Activated naive CD4-positive, alpha-beta T cell treated with anti-CD3 and anti-CD28 coated beads, Interleukin-2, amount 10 ng/mL, durations not matched to agents 7 days and 5 days (primary cell): ENCODE data around the gene CXCR3.

Experiments
- CTCF ChIA-PET: fragments of 350-600 bp; sonication (Branson Sonifier 250); formaldehyde crosslinking; loops from one replicate; lab custom pipeline; 2021; ENCODE audit warnings: antibody characterized with exemption; lab: Charles Lee
- DNase-seq: peaks from one replicate; pipeline ENCODE4 v3.0.0-alpha.2; 2020
- H3K27ac Mint-ChIP-seq: one replicate; pipeline ENCODE4 v1.8.0; 2021; ENCODE audit warnings: mild to moderate bottlenecking, moderate library complexity, mixed read lengths
- H3K27me3 Mint-ChIP-seq: one replicate; pipeline ENCODE4 v1.8.0; 2021; ENCODE audit warnings: mild to moderate bottlenecking, mixed read lengths
- H3K36me3 Mint-ChIP-seq: one replicate; pipeline ENCODE4 v1.8.0; 2021; ENCODE audit warnings: mixed read lengths
- H3K4me1 Mint-ChIP-seq: one replicate; pipeline ENCODE4 v1.8.0; 2021; ENCODE audit warnings: mixed read lengths
- H3K4me3 Mint-ChIP-seq: one replicate; pipeline ENCODE4 v1.8.0; 2021; ENCODE audit warnings: mild to moderate bottlenecking, moderate library complexity, mixed read lengths
- H3K9me3 Mint-ChIP-seq: one replicate; pipeline ENCODE4 v1.8.0; 2021; ENCODE audit warnings: mixed read lengths

CXCR3 gene

DNA sequence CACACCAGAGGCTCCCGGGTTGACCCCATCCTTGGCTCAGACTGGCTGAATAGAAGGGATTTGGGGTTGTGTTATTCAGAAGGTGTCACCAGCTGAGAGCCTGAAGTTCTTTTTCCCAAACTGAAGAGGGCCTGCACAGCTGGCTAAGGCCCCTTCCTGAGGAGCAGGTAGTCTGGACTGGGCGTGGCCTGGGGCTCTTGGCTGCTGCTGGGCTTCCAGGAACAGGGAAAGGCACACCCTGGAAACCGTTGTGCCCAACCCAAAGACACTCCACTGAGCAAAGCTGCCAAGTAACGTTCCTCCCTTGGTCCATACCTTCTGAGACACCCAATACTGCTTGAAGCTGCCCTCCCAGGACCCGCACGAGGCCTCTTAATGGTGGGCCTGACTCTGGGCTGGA is 8.3 kb upstream of the CXCR3 start:
- CTCF ChIA-PET = no interaction called here
- peaks cover 5% of the 10 kb centered on the region for H3K36me3 Mint-ChIP-seq
- no peak overlapping the region for H3K4me3 Mint-ChIP-seq
- H3K4me1 Mint-ChIP-seq = peaks cover 62% of the 10 kb centered on the region
- no peaks in the 10 kb centered on the region for H3K9me3 Mint-ChIP-seq
- DNase-seq = no peak
- no peak overlapping the region for H3K27ac Mint-ChIP-seq
- H3K27me3 Mint-ChIP-seq = no peaks in the 10 kb centered on the region

DNA sequence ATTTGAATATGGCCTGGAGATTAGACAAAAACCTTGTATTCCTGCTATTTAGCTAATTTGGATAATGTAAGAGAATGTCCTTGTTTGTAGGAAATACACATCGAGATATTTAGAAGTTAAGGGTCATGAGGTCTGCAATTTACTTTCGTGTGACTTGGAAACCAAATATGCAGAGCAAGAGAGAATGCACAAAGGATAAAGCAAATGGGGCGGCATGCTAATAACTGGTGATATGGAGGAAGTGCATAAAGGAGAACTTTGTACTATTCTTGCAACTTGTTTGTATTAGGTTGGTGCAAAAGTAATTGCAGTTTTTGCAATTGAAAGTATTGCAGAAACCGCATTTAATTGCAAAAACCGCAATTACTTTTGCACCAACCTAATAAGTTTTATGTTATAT is 7.2 kb upstream of the CXCR3 start:
- no peak for DNase-seq
- no peak overlapping the region for H3K4me3 Mint-ChIP-seq
- H3K36me3 Mint-ChIP-seq = peaks cover 7% of the 10 kb centered on the region
- no peaks in the 10 kb centered on the region for H3K27me3 Mint-ChIP-seq
- H3K9me3 Mint-ChIP-seq = no peaks in the 10 kb centered on the region
- no peak overlapping the region for H3K27ac Mint-ChIP-seq
- CTCF ChIA-PET = no interaction called here
- peaks cover 71% of the 10 kb centered on the region for H3K4me1 Mint-ChIP-seq

DNA sequence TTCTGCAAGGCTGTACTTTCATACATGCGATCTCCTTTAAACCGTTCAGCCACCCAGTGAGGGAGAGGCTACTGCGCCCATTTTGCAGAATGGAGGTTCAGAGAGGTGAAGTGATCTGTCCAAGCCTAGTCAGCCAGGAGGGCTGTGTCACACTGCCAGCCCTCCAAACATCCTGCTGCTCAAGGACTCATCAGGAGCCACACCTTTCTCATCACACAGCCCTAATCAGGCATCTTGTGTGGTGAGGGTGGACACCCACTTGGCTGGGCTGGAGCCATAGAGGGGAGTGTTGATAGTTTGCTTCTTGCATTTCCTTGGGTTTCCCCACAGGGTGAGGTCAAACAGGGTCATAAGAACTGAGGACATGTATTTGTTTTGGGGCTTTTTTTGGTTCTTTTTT is 5.4 kb upstream of the CXCR3 start:
- Mint-ChIP-seq H3K27ac (peak overlapping the region; percentile 92), H3K36me3 (peaks cover 14% of the 10 kb centered on the region), H3K4me3 (peak overlapping the region; percentile 52), H3K4me1 (peaks cover 75% of the 10 kb centered on the region), H3K27me3 (no peaks in the 10 kb centered on the region), H3K9me3 (no peaks in the 10 kb centered on the region)
- CTCF ChIA-PET = interaction anchor here (0.9 to 1.6 kb wide), 2 partner anchors 14 to 27 kb away, joined by 3 to 4 read pairs; no protein-coding TSS in a partner anchor
- DNase-seq = no peak

DNA sequence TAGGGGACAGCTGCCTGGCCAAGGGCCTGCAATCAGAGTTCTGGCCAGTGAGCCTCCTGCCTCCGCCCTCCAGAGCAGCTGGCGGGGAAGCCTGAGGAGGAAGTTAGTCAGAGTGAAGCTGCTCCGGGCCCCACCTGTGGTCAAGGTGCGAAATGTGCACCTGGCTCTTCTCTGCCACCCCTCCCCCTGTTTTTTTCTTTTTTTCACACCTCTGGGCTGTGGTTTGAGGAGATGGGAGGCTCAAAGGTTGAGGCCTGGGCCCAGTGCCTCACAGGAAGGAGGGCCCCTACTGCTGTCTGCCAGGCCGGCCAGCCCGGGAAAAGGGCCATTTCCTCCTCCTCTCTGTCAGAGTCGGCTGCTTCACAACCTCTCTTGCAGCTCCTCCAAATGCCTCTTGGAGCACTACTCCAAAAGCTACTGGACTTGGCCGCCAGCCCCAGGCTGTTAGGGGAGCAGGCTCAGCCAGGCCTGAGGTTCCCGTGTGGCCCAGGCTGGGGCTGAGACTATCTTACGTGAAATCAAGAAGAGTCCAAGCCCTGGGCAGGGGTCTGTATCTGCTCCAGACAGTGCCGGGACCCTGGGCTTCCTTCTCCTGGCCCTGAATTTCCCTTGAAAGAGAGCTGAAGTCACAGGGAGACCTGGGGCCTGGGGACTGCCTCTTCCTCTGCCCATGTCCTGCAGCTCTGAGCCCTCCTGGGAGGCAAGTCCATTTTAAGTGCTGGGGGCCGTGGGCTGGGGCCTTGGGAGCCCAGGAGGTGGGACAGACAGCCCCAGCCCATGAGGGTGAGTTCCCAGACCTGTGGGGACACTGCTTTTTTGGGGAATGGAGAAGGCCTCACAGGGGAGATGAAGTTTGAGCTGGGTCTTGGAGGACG is 4.5 kb upstream of the CXCR3 start:
- H3K4me3 Mint-ChIP-seq = peak overlapping the region; percentile 23
- peaks cover 20% of the 10 kb centered on the region for H3K36me3 Mint-ChIP-seq
- H3K27me3 Mint-ChIP-seq = no peaks in the 10 kb centered on the region
- peaks cover 82% of the 10 kb centered on the region for H3K4me1 Mint-ChIP-seq
- peak overlapping the region; percentile 92 for H3K27ac Mint-ChIP-seq
- peak; percentile 75 for DNase-seq
- CTCF ChIA-PET = interaction anchor here (0.9 to 1.6 kb wide), 5 partner anchors 15 to 90 kb away, joined by 3 to 4 read pairs (median 3); partner anchors contain the start of gene OGT
- no peaks in the 10 kb centered on the region for H3K9me3 Mint-ChIP-seq

DNA sequence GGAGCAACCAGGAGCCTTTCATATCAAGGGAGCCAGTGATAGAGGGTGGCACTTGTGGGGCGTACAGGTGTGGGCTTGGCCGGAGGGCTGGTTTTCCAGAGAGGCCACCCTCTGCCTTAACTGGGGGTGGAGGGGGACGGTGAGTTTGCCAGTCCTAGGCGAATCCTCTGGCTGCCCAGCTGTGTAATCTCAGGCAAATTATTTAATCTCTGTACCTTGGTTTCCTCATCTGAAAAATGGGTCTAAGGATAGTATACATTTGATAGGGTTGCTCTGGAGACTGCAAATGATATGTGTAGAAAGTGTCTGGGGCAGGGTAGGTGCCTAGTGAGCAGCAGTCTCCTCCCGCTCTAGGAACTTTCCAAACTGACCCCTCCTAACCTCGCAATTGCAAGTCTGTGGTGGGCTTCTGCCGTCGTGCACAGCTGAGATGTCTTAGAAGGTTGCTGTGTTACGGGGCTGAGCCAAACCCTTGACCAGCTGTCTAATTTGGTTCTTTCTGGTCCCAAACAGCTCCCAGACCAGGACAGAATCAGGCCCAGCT is 3.8 kb upstream of the CXCR3 start:
- Mint-ChIP-seq H3K4me3 (no peak overlapping the region), H3K4me1 (peaks cover 85% of the 10 kb centered on the region), H3K9me3 (no peaks in the 10 kb centered on the region), H3K36me3 (peaks cover 20% of the 10 kb centered on the region), H3K27me3 (no peaks in the 10 kb centered on the region), H3K27ac (peak overlapping the region; percentile 92)
- CTCF ChIA-PET = interaction anchor here (0.9 to 1.6 kb wide), 5 partner anchors 16 to 89 kb away, joined by 3 to 4 read pairs (median 3); partner anchors contain the start of gene OGT
- DNase-seq = no peak

DNA sequence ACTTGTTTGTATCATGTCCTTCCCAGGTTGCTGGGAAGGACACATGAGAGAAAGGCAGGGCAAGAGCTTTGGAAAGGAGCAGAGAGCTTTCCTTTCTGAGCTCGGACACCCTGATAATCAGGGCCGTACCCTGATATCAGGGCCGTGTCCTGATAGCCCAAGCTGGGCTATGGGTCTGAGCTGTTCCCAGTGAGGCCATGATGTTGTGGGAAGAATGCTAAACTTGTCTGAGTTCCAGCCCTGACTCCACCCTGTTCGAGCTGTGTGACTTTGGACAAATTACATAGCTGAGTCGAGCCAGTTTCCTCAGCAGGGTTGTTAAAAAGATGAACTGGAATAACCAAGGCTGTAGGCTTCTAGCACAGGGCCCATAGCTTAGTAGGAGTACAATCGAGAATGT is 3.3 kb upstream of the CXCR3 start:
- no peak for DNase-seq
- H3K9me3 Mint-ChIP-seq = no peaks in the 10 kb centered on the region
- H3K4me3 Mint-ChIP-seq = no peak overlapping the region
- peaks cover 86% of the 10 kb centered on the region for H3K4me1 Mint-ChIP-seq
- H3K36me3 Mint-ChIP-seq = peaks cover 24% of the 10 kb centered on the region
- CTCF ChIA-PET = interaction anchor here (1.1 to 1.2 kb wide), 3 partner anchors 11 to 89 kb away, joined by 3 to 4 read pairs (median 3); partner anchors contain the start of gene OGT
- H3K27me3 Mint-ChIP-seq = no peaks in the 10 kb centered on the region
- peak overlapping the region; percentile 92 for H3K27ac Mint-ChIP-seq

DNA sequence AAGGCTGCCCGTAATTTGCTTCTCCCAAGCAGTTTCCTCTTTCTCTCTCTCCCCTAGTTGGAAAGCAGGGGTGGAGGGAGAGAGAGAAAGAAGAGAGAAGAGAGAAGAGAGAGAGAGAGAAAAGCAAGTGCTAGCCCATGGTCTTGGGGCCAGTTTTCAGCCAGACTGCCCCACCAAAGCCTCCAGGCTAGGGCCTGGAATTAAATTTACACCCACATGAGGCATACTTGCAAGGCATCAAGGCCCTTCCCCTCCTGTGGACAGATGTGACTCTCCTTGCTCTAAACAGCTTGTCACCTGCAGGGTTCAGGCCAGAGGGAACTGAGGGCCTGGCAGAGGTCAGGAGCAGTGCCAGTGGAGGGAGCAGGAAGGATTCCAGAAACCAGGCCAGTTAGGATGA is 1.7 kb upstream of the CXCR3 start:
- no peak overlapping the region for H3K4me3 Mint-ChIP-seq
- no peaks in the 10 kb centered on the region for H3K27me3 Mint-ChIP-seq
- CTCF ChIA-PET = interaction anchor here (1.0 kb wide), 1 partner anchor 18 kb away, joined by 3 read pairs; no protein-coding TSS in a partner anchor
- H3K27ac Mint-ChIP-seq = peak overlapping the region; percentile 90
- no peaks in the 10 kb centered on the region for H3K9me3 Mint-ChIP-seq
- H3K36me3 Mint-ChIP-seq = peaks cover 34% of the 10 kb centered on the region
- DNase-seq = no peak
- peaks cover 91% of the 10 kb centered on the region for H3K4me1 Mint-ChIP-seq

DNA sequence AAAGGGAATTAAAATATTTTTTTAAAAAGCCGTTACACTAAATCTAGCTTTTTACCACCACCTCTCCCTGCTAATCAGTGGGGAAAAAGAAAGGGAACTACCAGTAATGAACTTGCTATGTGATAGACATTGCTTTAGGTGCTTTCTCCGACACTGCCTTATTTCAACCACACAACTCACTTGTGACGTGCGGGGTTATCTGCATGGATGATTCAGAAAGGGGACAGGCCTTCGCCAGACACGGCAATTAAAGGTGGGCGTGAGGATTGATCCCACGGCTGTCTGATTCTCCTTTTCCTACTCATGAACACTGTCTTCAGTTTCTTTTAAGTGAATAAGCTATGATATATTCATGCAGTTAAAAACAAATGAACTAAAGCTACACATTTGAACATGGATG is 882 bp upstream of the CXCR3 start:
- peak overlapping the region; percentile 89 for H3K4me3 Mint-ChIP-seq
- peak overlapping the region; percentile 90 for H3K27ac Mint-ChIP-seq
- H3K9me3 Mint-ChIP-seq = no peaks in the 10 kb centered on the region
- H3K4me1 Mint-ChIP-seq = peaks cover 91% of the 10 kb centered on the region
- DNase-seq = peak; percentile 51
- H3K36me3 Mint-ChIP-seq = peaks cover 38% of the 10 kb centered on the region
- no peaks in the 10 kb centered on the region for H3K27me3 Mint-ChIP-seq
- CTCF ChIA-PET = interaction anchor here (1.0 kb wide), 1 partner anchor 19 kb away, joined by 3 read pairs; no protein-coding TSS in a partner anchor

DNA sequence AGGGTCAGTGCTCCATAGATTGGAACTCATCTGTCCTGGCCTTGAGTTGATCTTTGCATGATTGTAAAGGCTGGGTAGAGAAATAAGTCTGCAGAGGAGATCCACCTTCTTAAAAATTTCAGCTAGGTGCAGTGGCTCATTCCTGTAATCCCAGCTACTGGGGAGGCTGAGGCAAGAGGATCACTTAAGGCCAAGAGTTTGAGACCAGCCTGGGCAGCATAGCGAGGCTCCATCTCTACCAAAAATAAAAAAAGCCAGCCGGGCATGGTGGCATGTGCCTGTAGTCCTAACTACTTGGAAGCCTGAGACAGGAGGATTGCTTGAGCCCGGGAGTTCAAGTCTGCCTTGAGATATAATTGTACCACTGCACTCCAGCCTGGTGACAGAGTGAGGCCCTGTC is 476 bp upstream of the CXCR3 start:
- Mint-ChIP-seq H3K27me3 (no peaks in the 10 kb centered on the region), H3K9me3 (no peaks in the 10 kb centered on the region), H3K4me1 (peaks cover 90% of the 10 kb centered on the region), H3K27ac (peak overlapping the region; percentile 90), H3K36me3 (peaks cover 40% of the 10 kb centered on the region), H3K4me3 (peak overlapping the region; percentile 89)
- CTCF ChIA-PET = no interaction called here
- DNase-seq = no peak

DNA sequence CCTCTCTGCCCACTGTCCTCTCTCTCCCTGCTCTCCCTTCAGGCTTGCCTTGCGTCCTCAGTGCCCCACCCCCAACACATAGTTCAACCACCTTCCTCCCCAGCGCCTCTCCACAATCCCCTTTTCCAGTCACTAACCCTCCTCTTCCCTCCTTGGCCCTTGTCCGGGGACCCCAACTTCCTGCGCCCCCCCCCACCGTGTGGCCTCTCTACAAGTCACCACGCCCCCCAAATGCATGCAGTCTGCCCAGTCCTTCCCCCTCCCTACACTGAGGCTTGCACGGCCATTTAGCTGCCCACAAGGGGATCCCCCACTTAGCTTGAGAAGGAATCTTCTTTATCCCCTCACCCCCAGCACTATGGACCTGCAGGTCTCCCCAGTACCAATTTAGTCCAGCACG is 569 bp downstream of the CXCR3 start:
- Mint-ChIP-seq H3K27me3 (no peaks in the 10 kb centered on the region), H3K9me3 (no peaks in the 10 kb centered on the region), H3K36me3 (peaks cover 49% of the 10 kb centered on the region), H3K4me1 (peaks cover 89% of the 10 kb centered on the region), H3K4me3 (peak overlapping the region; percentile 89), H3K27ac (peak overlapping the region; percentile 90)
- no peak for DNase-seq
- CTCF ChIA-PET = interaction anchor here (1.4 kb wide), 2 partner anchors 9 to 34 kb away, joined by 4 to 5 read pairs; no protein-coding TSS in a partner anchor

DNA sequence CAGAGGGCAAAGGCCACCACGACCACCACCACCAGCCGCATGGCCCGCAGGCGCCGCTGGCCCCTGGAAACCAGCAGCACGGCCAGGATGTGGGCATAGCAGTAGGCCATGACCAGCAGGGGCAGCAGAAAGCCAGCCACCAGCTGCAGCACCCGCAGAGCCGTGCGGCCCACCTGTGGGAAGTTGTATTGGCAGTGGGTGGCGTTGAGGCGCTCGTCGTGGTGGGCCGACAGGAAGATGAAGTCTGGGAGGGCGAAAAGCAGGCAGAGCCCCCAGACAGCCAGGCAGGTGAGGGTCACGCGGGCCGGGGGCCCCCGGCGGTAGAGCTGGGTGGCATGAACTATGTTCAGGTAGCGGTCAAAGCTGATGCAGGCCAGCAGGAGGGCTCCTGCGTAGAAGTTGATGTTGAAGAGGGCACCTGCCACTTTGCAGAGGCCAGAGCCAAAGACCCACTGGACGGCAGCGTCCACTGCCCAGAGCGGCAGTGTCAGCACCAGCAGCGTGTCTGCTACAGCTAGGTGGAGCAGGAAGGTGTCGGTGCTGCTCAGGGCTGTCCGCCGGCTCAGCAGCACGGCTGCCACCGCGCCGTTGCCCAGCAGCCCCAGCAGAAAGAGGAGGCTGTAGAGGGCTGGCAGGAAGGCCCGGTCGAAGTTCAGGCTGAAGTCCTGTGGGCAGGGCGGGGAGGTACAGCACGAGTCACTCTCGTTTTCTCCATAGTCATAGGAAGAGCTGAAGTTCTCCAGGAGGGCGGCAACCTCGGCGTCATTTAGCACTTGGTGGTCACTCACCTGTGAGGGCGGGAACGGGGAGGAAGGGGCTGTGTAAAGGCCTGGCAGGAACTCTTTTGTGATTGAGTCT is 1.4 kb downstream of the CXCR3 start:
- peaks cover 50% of the 10 kb centered on the region for H3K36me3 Mint-ChIP-seq

DNA sequence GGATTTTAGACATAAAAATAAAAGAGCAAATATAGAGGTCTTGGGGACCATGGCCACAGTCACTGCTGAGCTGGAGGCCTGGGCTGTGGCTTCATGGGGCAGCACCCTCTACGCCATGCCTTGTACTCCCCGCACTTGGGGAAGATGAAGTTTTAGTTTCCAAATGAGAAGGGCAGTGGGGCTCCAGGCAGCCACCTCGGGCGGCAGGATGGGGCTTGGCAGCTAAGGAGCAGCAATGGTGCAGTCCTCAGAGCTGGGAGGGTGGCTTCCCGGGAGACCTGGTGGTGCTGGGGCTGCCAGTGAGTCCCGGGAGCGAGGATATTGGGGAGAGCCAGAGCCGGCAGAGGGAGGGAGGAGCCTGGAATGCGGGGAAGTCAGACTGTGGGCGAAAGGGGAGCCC is 2.4 kb downstream of the CXCR3 start:
- peaks cover 83% of the 10 kb centered on the region for H3K4me1 Mint-ChIP-seq
- H3K27me3 Mint-ChIP-seq = no peaks in the 10 kb centered on the region
- peaks cover 60% of the 10 kb centered on the region for H3K36me3 Mint-ChIP-seq
- peak overlapping the region; percentile 89 for H3K4me3 Mint-ChIP-seq
- CTCF ChIA-PET = interaction anchor here (1.1 kb wide), 1 partner anchor 11 kb away, joined by 3 read pairs; no protein-coding TSS in a partner anchor
- H3K27ac Mint-ChIP-seq = peak overlapping the region; percentile 77
- no peak for DNase-seq
- no peaks in the 10 kb centered on the region for H3K9me3 Mint-ChIP-seq

More for the DNA sequence above, 1.4 kb downstream of the CXCR3 start:
- no peak overlapping the region for H3K27ac Mint-ChIP-seq
- no peaks in the 10 kb centered on the region for H3K27me3 Mint-ChIP-seq
- H3K9me3 Mint-ChIP-seq = no peaks in the 10 kb centered on the region
- H3K4me1 Mint-ChIP-seq = peaks cover 83% of the 10 kb centered on the region
- no peak for DNase-seq
- CTCF ChIA-PET = interaction anchor here (1.4 kb wide), 2 partner anchors 8 to 35 kb away, joined by 4 to 5 read pairs; no protein-coding TSS in a partner anchor
- H3K4me3 Mint-ChIP-seq = peak overlapping the region; percentile 89

DNA sequence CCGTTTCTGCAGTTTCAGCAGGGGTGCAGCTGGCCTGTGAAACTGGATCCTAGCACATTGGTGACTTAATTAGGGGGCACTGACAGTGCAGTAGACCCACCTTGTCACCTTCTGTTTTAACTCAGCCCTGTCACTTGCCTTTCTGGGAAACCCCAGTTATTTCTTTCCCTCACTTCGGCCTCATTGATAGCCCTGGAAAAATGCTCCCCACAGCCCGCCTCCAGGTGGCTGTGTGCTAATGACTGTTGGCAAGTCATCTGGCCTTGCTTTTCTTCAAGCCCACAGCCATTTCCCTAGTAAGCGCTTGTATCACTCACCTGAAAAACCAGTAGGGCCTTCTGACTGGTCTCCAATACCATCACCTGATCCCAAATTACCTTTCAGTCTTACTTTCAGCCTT is 3.3 kb downstream of the CXCR3 start:
- Mint-ChIP-seq H3K4me1 (peaks cover 79% of the 10 kb centered on the region), H3K36me3 (peaks cover 60% of the 10 kb centered on the region), H3K4me3 (no peak overlapping the region), H3K27ac (no peak overlapping the region), H3K9me3 (no peaks in the 10 kb centered on the region), H3K27me3 (no peaks in the 10 kb centered on the region)
- CTCF ChIA-PET = interaction anchor here (1.1 kb wide), 1 partner anchor 10 kb away, joined by 3 read pairs; no protein-coding TSS in a partner anchor
- no peak for DNase-seq
